Iris pigment epithelial cell (primary cell): ENCODE measurements around the gene CCNY.
"Not testable (repeated sequence)": the region's sequence is repeated elsewhere in the genome, so short reads cannot be mapped to it uniquely, and the experiment has no call there.

ENCODE experiments used
- DNase-seq: peaks from one replicate; pipeline ENCODE4 v3.0.0-alpha.2; 2011; ENCODE audit warnings: low read depth

Gene CCNY

DNA sequence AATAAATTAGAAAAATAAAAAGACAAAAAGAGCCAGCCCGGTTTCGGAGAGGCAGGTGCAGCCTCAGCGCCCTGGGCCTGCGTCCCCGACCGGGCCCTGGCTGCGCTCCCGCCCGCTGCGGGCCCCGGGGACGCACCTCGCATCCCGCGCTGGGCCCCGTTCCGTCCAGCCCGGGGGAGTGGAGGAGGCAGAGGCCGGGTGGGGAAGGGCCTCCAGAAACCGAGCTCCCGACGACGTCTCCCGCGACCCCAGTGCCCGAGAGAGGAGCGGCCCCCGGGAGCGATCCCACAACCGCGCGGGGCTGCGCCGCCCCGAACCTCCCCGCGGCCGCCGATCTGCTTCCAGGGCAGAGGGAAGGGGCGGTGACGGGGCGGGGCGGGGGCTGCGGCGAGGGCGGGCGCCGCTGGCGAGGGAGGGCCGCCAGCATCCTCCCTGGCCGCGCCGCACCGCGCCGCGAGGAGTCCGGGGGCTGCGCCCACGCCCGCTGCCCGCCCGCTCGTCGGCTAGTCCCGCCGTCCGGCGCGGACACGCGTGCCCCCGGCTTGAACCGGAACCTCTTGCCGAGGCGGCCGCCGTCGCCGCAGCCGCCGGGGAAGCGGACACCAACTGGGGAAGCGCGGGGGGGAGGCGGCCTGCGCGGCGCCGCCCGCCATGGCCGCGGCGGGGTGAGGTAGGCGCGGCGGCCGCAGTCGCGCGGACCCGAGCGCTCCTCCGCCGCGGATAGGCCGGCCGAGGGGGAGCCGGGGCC, at the start of gene CCNY:
Gene CCNY, plus strand, starts transcription at position 426 of the 748 bp plus-strand sequence. CDS start 545 bp downstream, outside the sequence.
- DNase-seq = peak; percentile 74

DNA sequence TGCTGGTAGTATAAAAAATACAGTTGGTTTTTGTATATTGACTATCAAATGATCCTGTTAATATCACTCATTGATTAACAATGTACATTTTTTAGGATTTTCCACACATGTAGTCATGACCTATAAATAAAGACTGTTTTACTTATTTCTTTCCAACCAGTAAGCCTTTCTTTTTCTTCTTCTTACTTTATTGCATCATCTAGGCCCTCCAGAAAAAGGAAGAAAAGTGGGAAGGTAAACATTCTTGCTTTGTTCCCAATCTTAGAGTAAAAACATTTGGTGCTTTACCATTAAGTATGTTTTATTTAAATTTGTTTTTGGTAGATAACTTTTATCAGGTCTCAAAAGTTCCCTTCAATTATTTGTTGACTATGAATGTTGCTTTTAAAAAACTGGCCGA, 47.1 kb upstream of the CCNY start:
- DNase-seq = no peak

DNA sequence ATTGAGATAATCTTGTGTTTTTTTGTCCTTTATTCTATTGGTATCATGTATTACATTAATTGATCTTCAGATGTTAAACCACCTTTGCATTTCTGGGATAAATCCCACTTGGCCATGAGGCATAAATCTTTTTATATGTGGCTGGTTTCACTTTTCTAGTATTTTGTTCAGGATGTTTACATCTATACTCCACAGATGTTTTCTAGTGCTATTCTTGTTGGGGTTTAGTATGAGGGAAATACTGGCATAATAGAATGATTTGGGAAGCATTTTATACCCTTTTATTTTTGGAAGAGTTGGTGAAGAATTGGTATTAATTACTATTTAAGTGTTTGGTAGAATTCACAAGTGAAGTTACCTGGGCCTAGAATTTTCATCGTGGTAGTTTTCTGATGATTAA, 41.8 kb upstream of the CCNY start:
- DNase-seq = no peak

DNA sequence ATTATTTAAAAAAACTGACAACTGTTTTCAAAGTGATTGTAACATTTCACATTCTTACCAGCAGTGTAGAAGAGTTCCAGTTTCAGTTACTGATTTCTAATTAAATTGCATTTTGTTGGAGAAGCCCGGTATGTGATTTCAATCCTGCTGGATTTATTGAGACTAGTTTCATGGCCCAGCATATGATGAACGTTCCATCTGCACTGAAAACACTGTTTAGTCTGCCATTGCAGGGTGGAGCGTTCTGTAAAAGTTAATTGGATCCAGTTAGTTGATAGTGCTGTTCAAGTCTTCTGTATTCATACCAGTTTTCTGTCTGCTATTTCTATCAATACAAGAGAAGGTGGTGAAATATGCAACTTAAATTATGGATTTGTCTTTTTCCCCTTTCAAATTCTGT, 37.3 kb upstream of the CCNY start:
- no peak for DNase-seq

DNA sequence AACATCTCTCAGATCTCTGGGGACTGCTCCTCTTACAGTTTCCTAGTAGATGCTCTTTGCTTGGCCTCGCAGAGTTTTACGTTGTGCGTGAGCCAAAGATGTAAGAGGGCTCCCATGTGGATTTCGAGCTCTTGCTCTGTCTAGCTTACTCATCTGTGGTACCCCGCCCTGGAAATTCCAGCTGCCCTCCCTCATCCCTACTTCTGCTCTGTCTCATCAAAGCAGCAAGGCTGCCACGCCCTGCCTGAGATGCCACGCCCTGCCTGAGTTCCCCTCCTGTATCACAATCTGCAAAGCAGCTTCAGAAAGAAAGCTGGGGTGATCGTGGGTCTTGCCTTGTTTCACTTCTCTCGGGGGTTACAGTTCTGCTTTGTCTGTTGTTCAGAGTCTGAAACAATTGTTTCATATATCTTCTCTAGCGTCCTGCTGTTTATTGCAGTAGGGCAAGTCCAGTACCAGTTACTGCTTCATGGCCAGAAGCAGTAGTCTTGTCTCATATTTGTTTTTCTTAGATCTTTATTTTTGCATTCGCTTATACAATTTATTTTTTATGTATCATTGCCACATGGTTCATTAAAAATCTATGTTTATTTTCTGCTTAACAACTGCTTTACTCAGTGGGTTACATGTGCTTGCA, 36.1 kb upstream of the CCNY start:
- DNase-seq = peak; percentile 42

DNA sequence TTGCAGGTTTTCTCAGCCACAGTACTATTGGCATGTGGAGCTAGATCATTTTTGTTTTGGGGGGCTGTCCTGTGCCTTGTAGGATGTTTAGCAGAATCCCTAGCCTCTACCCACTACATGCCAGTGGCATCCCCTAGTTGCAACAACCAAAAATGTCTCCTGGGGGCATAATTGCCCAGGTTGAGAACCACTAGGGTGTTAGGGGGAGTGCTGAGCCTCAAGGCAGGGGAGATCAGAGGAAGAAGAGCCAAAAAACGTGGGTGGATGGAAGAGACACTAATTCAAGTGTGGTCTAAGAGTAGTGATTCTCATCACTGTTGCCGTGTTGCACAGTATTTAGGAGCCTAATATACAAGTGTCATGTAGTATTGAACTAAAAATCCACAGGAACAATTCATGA, 31.7 kb upstream of the CCNY start:
- DNase-seq = no peak

DNA sequence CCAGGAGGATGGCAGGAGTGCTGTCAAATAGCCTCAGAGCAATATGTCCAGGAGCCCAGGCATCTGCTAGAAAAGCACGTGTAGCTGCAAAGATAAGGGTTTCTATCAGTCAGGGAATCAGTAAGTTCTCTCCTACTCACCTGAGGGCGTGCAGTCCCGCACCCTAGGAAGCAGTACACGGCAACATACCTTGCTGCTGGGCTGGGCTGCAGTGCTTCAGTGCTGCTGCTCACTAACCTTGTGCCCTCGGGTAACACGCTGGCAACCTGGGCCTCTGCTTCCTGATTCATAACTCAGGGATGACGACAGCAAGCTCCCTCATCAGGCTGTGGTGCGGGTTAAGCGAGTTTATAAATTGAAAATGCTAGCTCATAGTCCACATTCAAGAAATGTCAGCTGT, 29.5 kb upstream of the CCNY start:
- DNase-seq = peak; percentile 53

DNA sequence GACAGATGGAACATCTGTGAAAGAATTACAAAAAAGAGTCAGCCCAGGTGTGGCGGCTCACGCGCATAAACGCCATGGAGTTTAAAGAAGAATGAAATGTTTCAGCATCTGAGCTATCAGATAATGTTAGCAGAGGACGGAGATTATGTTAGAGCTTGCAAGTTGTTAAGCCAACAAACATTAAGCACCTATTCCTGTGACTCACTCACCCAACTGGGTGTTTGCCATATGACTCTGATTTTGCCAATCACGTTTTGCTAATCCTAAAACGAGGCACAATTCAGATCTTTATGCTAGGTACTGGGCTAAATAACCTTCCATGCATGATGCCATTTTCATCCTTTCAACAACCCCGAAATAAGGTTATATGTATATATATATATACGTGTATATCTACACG, 29.0 kb upstream of the CCNY start:
- DNase-seq = peak; percentile 55

DNA sequence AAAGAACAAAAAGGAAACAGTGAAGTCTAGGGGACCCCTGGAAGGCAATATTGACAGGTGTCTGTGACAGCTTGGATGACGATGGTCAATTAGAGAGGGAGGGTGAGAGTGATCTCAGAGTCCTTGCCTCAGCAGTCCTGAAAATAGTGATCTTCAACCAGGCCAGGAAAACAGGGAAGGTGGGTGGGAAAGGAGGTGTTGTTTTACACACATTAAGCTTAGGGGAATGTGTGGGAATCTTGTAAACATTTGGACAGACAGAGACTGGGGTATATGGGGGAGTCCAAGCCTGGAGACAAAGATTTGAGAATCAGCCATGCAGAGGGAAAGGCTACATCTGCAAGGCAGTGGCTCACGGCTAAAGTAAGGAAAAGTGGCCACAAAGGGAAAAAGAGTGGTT, 27.5 kb upstream of the CCNY start:
- no peak for DNase-seq

DNA sequence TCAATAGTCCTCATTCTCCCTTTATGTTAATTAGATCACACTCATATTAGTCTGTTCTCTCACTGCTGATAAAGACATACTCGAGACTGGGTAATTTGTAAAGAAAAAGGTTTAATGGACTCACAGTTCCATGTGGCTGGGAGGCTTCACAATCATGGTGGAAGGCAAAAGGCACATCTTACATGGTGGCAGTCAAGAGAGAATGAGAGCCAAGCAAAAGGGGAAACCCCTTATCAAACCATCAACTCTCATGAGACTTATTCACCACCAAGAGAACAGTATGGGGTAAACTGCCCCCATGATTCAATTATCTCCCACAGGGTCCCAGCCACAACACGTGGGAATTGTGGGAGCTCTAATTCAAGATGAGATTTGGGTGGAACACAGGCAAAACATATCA, 22.2 kb upstream of the CCNY start:
- DNase-seq = not testable (repeated sequence)

DNA sequence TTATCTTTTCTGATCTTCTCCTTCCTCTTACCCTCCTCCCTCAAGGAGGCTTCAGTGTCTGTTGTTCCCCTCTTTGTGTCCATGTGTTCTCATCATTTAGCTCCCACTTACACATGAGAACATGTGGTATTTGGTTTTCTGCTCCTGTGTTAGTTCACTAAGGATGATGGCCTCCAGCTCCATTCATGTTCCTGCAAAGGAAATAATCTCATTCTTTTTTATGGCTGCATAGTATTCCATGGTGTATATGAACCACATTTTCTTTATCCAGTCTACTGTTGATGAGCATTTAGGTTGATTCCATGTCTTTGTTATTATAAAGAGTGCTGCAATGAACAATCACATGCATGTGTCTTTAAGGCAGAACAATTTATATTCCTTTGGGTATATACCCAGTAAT, 21.1 kb upstream of the CCNY start:
- DNase-seq = not testable (repeated sequence)

DNA sequence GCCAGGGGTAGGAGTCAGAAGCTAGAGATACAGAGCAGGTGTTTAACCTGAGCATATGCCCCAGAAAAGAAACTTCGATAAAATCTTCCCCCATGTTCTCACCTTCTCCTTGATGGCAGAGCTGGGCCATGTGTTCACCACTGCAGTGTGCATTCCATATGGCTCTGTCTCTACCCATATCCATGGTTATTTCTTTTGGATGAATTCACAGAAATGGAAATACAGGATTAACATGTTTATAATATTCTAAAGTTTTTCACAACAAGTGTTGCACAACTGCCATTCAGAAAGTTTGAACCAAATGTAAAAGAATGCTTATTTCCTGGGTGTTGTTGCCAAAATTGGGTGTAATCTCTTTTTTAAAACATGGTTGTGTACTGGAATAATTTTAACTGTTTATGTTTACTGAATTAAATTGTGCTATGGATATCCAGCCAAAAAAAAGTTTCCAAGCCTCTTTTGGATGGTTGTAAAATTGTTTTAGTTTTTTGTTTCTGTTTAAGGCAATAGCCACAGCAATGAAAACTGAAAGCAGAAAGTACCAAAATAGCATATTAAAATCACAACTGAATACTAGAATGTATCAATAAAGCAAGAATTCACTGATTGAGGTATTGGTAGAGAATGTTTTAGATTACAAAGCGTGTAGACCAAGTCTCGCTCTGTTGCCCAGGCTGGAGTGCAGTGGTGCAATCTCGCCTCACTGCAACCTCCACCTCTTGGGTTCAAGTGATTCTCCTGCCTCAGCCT, 19.9 kb upstream of the CCNY start:
- DNase-seq = no peak

DNA sequence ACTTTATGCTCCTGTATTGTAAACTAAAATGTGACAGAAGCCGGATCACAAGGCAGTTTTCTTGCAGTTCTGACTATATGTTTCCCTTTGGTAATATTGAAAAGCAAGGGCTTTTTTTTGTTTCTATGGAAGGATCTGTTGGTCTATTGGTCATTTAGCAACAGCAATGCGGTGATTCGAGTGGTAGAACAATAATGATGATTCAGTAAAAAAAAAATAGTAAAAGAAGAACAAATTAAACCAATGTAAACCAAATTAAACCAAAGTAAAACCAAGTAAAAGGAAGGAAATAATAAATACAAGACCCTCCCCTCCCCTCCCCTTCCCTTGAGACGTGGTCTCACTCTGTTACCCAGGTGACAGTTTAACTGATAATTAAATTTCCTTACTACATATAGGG, 17.8 kb upstream of the CCNY start:
- no peak for DNase-seq

DNA sequence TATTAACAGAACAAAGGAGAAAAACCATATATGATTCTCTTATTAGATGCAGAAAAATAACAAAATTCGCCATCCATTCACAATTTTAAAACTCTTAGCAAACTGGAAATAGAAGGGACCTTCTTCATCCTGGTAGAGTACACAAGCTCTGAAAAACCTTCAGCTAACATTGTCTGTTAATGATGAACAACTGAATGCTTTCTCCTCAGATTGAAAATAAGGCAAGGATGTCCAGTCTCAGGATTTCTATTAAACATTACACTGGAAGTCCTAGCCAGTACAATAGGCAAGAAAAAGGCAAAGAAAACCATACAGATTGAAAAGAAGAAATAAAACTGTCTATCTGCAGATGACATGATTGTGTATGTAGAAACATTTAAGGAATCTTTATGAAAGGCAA, 16.0 kb upstream of the CCNY start:
- DNase-seq = no peak

DNA sequence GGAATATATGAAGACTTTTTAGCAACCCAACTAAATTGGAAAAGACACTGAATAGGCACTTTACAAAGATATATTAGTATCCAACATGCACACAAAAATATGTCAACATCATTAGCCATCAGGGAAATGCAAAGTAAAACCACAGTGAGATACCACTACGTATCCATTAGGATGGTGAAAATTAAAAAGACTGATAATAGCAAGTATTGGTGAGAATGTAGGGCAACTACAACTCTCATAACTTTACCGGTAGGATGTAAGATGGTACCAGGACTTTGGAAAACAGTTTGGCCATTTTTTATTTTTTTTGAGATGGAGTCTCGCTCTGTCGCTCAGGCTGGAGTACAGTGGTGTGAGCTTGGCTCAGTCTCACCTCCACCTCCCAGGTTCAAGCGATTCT, 13.7 kb upstream of the CCNY start:
- no peak for DNase-seq

DNA sequence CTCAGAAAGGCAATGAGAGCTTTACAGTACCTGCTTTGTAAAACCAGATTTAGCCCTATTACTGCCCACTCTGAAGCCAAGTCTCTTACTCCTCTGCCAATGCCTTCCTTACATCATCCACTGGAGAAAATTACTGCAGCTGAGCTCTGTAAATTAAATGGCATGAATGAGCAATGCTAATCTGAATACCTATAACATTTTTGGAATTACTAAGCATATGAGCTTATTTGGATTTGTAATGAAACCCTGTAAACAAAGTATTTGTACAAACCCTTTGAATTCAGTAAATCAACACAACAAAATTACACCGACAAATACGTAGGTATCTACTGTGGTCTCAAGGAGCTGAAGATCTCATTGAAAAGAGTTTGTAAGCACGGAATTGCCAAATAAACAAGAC, 12.1 kb upstream of the CCNY start:
- DNase-seq = peak; percentile 67

DNA sequence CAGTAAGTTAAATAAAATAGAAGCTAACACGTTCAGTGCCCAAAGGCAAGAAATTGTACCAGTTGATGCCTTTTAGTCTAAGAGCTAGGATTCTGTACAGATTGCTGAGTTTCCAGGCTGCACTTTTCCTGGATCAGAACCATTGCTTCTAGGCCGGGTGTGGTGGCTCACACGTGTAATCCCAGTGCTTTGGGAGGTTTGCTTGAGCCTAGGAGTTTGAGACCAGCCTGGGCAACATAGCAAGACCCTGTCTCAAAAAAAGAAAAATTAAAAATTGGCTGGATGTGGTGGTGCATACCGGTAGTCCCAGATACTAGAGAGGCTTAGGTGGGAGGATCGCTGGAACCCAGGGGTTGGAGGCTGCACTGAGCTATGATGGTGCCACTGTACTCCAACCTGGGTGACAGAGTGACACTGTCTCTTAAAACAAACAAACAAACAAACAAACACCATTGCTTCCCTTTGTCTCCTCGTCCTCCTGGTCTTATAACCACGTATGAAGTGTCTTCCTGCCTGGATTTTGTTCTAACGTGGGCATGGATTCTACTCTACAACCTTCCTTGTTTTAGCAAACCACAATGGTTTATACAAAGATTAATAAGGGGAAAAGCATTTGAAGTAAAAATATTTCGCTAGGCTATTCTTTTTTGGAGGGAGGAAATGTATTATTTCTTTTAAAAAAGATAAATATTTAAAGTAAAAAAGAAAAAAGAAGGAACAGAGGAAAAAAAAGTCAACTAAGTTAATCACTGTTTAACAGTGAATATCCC, 9.7 kb upstream of the CCNY start:
- DNase-seq = no peak

DNA sequence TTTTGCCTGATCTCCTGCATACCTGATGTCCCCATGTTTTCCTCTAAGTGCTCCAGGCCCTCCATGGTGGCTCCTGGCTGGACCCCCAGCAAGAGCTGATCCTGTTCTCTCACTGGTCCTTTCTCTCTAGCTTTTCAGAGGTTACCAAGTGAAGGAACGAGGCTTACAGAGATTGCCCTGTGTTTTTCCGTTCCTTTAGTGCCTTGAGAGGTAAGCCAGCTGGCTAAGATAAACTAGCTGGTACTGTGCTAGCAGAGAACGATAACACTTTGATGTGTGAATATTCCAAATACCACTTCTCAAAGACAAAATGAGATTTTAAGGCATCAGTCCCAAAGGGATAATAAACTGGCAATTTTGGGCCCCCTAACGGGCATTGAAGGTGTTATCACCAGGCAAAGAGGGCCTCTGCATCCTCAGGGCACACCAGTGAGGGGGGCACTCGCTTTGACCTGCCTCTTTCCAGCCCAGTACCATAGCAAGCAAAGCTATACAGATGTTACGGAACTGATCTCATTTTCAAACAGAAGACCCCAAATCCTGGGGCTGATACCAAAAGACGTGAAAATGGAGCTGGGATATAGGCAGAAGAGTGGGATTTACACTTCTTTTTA, 8.4 kb upstream of the CCNY start:
- no peak for DNase-seq

DNA sequence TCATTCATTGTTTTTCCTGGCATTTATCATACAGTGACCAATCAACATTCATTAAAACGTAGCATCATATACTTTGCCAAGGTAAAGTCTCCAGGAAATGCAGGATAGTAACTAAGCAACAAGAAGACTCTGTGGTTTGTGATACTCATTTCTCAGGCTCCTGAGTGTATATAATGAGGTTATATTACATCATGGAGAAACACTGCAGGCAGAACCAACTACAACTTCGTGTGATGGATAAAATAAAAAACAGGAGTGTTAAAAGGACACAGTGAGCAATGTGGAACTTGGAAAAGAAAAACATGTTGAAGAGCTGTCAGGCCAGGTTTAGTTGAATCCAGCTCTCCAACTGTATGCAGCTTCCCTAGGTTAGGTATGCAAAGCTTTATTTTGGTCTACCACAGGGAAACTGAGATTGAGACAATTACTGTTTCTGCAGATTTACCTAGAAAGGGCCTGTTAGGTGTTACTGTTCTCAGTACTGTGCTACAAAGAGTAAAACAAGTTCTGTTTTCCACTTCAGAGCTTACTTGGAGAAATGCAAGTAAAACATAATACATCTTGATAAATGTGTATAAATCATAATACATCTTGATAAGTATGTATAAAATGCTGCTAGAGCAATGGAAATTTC, 7.8 kb upstream of the CCNY start:
- DNase-seq = peak; percentile 92

DNA sequence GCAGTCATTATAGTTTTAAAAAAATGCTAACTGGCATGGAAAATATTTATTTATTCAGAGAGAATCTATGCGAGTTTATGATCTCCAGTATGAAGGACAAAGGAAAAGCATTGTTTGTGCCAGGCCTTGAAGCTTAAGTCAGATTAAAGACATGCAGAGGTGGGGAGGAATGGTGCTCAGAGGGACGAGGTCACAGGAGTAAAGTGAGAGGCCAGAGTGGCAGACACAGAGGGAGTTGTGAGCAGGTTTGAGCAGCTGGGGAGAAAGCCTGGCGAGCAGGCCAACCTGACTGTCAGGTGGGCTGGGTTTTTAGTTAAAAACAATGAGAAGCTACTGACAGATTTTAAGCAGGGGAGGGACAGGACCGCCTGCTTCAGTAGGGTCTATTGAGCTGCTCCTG, 6.8 kb upstream of the CCNY start:
- no peak for DNase-seq

DNA sequence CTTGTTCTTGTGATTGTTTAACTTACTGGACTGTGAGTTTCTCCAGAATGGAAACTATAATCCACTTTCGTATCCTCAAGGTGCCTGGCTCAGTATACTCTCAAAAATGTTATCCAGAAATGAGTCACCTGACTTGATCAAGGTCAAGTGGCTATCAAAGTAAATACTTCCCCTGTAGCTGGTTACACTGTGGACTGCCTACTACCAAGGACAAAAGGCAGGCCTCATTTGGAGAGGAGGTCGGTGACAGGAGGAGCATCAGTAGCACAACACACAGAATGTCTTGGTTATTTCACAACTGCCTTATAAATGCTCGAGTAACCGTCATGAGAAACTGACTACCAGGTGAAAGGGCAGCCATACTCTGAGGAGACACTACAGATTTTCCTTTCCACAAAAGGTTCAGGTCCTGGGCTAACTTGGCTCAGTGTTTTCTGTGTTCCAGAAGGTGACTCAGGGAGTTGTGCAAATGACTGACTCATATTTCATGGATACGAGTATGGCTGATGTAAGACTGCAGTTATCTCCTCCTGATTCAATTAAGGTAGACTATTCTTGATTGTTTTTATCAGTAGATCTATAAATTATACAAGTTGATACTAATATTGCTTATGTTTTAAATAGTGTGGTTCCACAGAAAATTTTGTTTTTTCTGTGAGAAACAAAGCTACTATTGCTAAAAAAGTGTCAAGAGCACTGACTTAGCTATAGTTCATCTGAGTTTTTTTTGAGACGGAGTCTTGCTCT, 4.2 kb upstream of the CCNY start:
- DNase-seq = peak; percentile 98
